NCI-H82 (cell line): ENCODE results near the gene AGTR1.
"Not testable (repeated sequence)": the region's sequence is repeated elsewhere in the genome, so short reads cannot be mapped to it uniquely, and the experiment has no call there.

Source experiments
- DNase-seq: peaks from one replicate; lab custom pipeline; 2025; lab: John Stamatoyannopoulos, UW

The AGTR1 gene

GRCh38 chr3:148758303-148758884 is 60.7 kb downstream of the AGTR1 start:
- DNase-seq: peak; percentile 39

DNA sequence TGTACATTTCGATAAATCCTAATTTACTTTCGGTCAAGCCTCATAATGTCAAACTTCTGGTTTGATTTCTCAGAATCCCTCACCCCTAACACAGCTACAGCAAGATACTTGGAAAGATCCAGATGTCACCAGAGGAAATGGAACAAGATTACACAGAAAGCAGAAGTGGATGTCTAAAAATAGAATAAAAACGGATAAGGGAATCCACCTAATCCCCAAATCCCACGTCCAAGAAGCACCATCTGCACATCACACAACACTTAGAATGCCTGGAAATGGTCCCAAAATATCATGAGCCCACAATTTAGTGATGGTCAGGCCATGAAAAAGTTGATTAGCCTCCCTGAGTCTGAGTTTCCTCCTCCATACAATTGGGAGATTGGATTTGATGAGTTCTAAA is 61.7 kb downstream of the AGTR1 start:
- peak; percentile 90 for DNase-seq

DNA sequence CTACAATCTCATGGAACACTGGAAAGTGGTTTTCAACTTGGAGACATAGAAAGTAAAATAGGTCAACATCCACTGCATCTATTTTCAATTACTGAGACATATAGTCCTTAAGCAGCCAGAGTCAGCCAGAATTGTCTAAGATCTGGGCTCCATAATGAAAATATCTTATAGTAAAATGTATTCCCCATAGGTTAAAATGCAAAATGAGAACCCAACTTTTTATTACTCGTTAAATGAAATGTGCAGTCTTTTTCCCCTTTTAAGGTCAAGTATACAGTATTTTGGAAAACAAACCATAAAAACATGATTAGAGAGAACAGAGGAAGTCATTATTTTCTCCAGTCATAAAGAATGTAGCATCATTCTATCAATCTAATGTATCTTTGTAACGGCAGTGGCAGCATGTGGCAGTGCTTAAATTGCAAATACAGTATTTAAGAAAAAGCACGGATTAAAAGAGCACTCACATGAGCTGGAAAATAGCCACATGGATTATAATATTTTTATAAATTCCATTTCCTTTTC is 65.5 kb downstream of the AGTR1 start:
- DNase-seq: no peak

GRCh38 chr3:148763986-148764935 is 66.6 kb downstream of the AGTR1 start:
- DNase-seq: no peak

DNA sequence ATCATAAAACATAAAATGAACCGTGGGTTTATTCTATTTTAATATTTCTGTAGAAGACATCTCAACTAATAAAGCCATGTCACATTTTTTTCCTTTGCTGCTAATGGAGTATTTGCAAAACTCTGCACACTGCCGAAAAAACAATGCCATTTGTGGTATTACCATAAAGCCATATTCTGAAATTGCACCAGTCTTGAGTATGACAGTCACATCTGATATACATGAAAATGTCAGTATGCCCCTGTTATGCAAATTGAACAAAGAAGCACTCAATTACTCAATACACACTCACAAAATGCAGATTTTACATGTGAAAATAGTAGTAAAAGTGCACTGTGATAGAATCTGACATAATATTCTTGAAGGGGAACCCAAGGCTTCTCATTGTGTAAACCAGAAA is 74.7 kb downstream of the AGTR1 start:
- DNase-seq: no peak

GRCh38 chr3:148772835-148773234 is 75.1 kb downstream of the AGTR1 start:
- no peak for DNase-seq

- no peak for DNase-seq
Measured at GRCh38 chr3:148773805-148774204, 76.1 kb downstream of the AGTR1 start.

GRCh38 chr3:148778926-148779325 is 81.2 kb downstream of the AGTR1 start:
- DNase-seq: no peak

- DNase-seq: not testable (repeated sequence)
Measured at GRCh38 chr3:148785026-148785425, 87.3 kb downstream of the AGTR1 start.

DNA sequence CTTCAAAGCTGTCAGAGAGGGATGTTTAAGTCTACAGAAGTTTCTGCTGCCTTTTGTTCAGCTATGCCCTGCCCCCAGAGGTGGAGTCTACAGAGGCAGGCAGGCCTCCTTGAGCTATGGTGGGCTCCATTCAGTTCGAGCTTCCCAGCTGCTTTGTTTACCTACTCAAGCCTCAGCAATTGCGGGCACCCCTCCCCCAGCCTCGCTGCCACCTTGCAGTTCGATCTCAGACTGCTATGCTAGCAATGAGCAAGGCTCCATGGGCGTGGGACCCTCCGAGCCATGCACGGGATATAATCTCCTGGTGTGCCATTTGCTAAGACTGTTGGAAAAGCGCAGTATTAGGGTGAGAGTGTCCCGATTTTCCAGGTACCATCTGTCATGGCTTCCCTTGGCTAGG is 88.5 kb downstream of the AGTR1 start:
- DNase-seq: not testable (repeated sequence)

- DNase-seq: peak; percentile 43
Measured at GRCh38 chr3:148789146-148789545, 91.4 kb downstream of the AGTR1 start.

GRCh38 chr3:148789906-148790305 is 92.2 kb downstream of the AGTR1 start:
- DNase-seq: no peak

DNA sequence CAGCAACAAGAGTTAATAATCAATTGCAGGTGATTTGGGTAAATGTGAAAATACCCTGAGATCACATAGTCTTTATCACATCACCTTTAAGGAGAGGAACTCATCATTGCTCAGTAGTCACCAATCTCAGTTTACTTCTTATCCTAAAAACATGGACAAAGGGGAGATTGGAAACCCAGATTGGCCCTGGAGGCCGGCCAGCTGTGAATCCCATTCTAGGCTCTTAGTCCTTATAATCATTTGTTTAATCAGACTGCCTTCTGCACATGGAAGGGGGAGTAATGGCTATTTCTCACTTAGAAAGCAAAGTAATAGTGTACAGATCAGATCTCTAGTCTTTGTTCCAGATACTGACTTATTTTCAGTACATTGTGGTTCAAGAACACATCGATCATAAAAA is 92.7 kb downstream of the AGTR1 start:
- DNase-seq: no peak

- peak; percentile 68 for DNase-seq
Measured at GRCh38 chr3:148790851-148791735, 93.4 kb downstream of the AGTR1 start.

GRCh38 chr3:148791920-148792319 is 94.2 kb downstream of the AGTR1 start:
- DNase-seq: no peak

- DNase-seq: no peak
Measured at GRCh38 chr3:148792516-148792915, 94.8 kb downstream of the AGTR1 start.
